Activated CD4-positive, alpha-beta T cell treated with anti-CD3 and anti-CD28 coated beads, Interleukin-10, Interleukin-2, amounts not matched to agents 100 ng/mL and 50 ng/mL, durations not matched to agents 16 hours and 8 hours (primary cell): Measurements from ENCODE around the gene PPP1R14B.

Source experiments
- DNase-seq: peaks from one replicate; pipeline ENCODE4 v3.0.0-alpha.2; 2020

Gene PPP1R14B

GRCh38 chr11:64245401-64245796 is 1.3 kb downstream of the PPP1R14B start:
- no peak for DNase-seq

GRCh38 chr11:64244966-64245365 is 1.8 kb downstream of the PPP1R14B start:
- no peak for DNase-seq

- DNase-seq = no peak
Observed at GRCh38 chr11:64244107-64244506, 2.6 kb downstream of the PPP1R14B start.

DNA sequence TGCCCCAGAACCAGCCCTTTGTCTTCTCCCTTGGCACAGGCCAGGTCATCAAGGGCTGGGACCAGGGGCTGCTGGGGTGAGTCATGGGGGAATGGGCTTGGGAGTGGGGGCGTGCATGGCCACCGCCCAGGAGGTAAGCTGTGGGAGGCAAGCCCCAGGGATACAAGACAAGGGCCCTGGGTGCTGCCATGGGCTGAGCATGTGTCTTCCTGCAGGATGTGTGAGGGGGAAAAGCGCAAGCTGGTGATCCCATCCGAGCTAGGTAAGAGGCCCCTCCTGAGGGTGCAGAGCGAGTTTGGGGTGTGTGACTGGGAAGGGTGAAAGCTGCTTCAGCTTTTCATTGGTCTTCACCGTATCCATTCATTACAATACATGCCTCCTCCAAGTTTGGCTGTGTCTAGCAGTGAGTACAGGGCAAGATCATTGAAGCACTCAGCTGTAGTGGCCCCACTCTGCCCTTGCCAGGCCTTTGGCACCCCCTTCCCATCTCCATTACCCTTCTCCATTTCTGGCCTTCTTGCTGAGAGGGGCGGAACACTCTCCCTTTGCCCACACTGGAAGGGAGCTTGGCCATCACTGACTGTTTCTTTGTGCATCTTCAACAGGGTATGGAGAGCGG is 3.4 kb downstream of the PPP1R14B start:
- DNase-seq = no peak

DNA sequence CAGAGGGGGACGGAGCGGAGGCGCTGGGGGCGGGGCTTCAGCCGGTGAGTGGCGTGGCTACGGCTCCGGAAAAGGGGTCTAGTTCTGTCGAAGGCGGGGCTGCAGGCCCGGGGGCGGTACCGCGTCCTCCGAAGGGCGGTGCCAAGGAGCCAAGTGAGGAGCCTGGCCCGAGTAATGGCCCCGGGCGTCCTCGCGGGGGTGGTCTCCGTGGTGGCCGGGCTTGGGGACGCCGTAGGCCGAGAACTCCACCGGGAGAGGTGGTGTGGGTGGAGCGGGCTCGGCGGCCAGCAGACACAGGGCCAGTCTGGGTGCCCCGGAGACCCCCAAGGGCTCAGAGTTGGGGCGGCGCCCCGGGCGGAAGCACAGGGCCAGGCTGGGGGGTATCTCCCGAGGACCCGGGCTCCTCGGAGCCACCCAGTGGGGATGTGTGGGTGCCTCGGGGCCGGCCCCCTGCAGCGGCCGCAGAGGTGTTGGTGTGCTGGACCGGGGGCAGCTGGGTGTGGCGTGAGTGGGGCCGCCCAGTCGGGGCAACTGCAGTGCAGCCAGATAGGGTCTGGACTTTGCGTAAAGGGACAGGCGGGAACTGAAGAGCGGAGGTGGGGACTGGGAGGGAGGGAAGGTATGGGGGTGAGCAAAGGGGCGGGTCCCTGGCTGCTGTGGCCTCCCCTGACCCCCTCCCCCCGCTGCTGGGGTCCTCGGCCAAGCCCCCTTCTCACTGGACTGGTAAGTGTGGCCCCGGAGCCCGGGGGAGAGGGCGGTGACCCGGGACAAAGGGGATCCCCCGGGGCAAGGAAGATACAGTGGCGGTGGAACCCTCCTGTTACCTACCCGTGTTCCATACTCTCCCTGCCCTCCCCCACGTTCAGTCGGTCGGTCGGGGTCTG is 5.0 kb downstream of the PPP1R14B start:
- no peak for DNase-seq

GRCh38 chr11:64241241-64241490 is 5.6 kb downstream of the PPP1R14B start:
- DNase-seq = peak; percentile 100

- peak; percentile 99 for DNase-seq
Observed at GRCh38 chr11:64240435-64241240, 6.1 kb downstream of the PPP1R14B start, which contains the start of gene FKBP2. Gene FKBP2, plus strand, starts transcription at chr11:64241095. Its CDS starts 1,293 bp downstream, at chr11:64242388.

DNA sequence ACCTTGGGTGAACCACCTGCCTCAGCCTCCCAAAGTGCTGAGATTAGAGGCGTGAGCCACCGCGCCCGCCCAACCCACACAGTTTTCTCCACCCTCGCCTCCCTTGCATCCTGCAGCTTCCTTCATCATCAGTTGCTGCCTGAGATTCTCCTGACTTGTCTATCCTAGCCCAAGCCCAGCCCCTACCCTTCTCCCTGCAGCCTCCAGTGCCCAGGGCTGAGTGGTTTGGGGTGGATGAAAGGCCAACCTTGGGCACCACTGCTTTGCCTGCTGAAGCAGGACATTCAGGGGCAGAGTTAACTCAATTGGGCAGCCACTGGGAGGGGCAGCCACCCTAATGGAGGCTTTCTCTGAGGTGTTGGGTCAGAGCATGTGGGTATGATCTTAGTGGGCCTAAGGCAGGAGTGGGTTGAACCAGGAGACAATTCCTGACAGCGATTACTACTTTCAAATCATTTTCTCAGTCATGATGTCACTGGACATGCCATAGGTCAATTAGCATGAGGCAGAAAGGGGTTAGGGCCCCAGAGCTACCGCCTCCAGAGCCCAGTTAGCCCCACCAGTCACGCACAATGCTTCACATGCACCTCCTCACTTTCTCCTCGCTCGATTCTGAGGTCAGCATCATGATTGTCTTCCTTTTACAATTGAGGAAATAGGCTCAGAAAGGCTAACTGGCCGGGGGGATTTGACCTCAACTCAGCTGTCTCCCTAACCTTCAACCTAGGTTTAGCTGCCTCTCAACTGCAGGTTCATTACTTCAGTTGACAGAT is 6.9 kb downstream of the PPP1R14B start:
- no peak for DNase-seq

GRCh38 chr11:64238999-64239398 is 7.7 kb downstream of the PPP1R14B start:
- DNase-seq = no peak

GRCh38 chr11:64238076-64238475 is 8.7 kb downstream of the PPP1R14B start:
- no peak for DNase-seq

GRCh38 chr11:64237484-64237951 is 9.2 kb downstream of the PPP1R14B start:
- no peak for DNase-seq

DNA sequence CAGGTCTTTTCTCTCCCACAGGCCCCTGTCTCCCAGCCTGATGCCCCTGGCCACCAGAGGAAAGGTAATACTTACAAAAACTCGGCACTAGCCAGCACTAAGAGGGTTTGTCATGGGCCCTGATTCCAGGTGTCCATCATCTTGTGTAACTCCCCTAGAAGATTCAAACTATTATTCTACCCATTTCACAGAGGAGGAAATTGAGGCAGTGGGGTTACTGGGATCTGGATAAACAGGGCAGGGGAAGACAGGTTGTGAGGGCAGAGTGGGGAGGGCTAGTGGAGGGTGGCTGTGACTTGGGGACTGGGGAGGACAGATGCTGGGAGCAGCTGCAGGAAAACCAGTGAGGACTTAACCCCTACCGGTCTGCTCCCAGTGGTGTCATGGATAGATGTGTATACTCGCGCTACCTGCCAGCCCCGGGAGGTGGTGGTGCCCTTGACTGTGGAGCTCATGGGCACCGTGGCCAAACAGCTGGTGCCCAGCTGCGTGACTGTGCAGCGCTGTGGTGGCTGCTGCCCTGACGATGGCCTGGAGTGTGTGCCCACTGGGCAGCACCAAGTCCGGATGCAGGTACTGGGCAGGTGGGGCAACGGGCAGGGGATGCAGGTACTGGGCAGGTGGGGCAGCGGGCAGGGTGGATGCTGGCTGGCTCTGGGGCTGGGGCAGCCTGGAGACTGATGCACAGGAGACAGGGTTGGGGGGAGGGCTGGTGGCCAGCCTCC is 11.1 kb downstream of the PPP1R14B start:
- no peak for DNase-seq

- peak; percentile 50 for DNase-seq
Observed at GRCh38 chr11:64234647-64235379, 11.9 kb downstream of the PPP1R14B start.

GRCh38 chr11:64233913-64234586 is 12.7 kb downstream of the PPP1R14B start, which contains the start of gene VEGFB:
Gene VEGFB, plus strand, starts transcription at chr11:64234584. Its CDS starts 250 bp downstream, at chr11:64234834.
- peak; percentile 82 for DNase-seq

- no peak for DNase-seq
Observed at GRCh38 chr11:64232967-64233315, 13.8 kb downstream of the PPP1R14B start.

DNA sequence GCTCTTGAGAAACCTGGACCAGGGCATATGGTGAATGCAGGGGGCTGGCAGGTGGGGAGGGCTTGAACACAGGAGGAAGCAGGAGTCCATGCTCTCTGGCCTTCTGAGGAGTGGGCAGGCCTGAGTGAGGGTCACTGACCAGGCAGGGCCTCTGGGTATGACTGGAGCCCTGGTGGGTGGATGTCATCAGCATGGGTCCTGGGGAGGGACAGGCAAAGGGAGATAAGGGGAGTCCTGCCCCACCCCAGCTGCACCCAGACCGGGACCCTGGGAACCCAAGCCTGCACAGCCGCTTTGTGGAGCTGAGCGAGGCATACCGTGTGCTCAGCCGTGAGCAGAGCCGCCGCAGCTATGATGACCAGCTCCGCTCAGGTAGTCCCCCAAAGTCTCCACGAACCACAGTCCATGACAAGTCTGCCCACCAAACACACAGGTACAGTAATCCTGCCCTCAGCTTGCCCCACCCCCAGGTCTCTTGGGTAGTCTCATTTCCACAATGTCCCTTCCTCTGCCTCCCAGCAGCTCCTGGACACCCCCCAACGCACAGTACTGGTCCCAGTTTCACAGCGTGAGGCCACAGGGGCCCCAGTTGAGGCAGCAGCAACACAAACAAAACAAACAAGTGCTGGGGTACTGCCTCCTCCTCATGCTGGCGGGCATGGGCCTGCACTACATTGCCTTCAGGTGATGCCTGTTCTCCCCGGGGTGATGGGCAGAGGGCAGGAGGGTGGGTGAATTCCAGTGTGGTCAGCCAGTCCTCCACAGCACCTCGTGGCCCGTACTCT is 14.4 kb downstream of the PPP1R14B start:
- DNase-seq = no peak

- no peak for DNase-seq
Observed at GRCh38 chr11:64231546-64231945, 15.2 kb downstream of the PPP1R14B start.

DNA sequence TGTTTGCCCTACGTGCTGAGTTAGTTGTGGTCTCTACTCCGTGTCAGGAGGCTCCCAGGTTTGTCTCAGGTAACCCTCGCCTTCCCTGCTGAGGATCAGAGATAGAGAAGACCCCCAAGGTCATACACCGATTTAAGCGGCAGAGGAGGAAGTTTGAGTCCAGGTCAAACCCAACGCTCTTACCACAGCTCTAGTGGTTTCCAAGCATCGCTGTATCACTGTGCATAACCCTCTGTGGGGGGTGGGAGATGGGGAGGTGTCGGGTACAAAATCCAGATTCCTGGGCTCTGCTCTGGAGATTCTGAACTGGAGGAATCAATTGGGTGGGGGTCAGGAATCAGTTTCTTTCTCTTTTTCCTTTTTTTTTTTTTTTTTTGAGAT is 15.8 kb downstream of the PPP1R14B start:
- DNase-seq = no peak

GRCh38 chr11:64230171-64230984 is 16.4 kb downstream of the PPP1R14B start, which contains the start of gene DNAJC4:
Gene DNAJC4, plus strand, starts transcription at chr11:64230548. Its CDS starts 307 bp downstream, at chr11:64230855.
- DNase-seq = peak; percentile 94
